ENCODE results near the gene ZNF793.

Gene ZNF793

GRCh38 chr19:37572203-37572602, 65.5 kb downstream of the ZNF793 start:
- no peak for DNase-seq

- no peak for DNase-seq
Measured at GRCh38 chr19:37583340-37583739, 76.6 kb downstream of the ZNF793 start.
